Activated CD4-positive, alpha-beta memory T cell treated with anti-CD3 and anti-CD28 coated beads, Interleukin-2, amount 10 ng/mL, durations not matched to agents 7 days and 5 days (primary cell): Measurements from ENCODE around the gene ASIC2. TPM values are rescaled to one million over a fixed set of nuclear protein-coding genes. Genes with fewer than 3 reads are reported as not detected.

ENCODE experiments used
- CTCF ChIA-PET: fragments of 350-600 bp; sonication (Branson Sonifier 250); formaldehyde crosslinking; loops from one replicate; lab custom pipeline; 2021; ENCODE audit warnings: antibody characterized with exemption, inconsistent platforms; lab: Charles Lee
- POLR2A ChIA-PET: fragments of 350-600 bp; sonication (Branson Sonifier 250); formaldehyde crosslinking; loops from one replicate; lab custom pipeline; 2021; ENCODE audit warnings: antibody characterized with exemption; lab: Charles Lee
- DNase-seq: peaks from one replicate; pipeline ENCODE4 v3.0.0-alpha.2; 2020
- H3K27ac Mint-ChIP-seq: one replicate; pipeline ENCODE4 v1.8.0; 2021; ENCODE audit warnings: mild to moderate bottlenecking, mixed read lengths
- H3K27me3 Mint-ChIP-seq: one replicate; pipeline ENCODE4 v1.8.0; 2021; ENCODE audit warnings: mixed read lengths
- H3K36me3 Mint-ChIP-seq: one replicate; pipeline ENCODE4 v1.8.0; 2021; ENCODE audit warnings: low read depth, mixed read lengths
- H3K4me1 Mint-ChIP-seq: one replicate; pipeline ENCODE4 v1.8.0; 2021; ENCODE audit warnings: mixed read lengths
- H3K4me3 Mint-ChIP-seq: one replicate; pipeline ENCODE4 v1.8.0; 2021; ENCODE audit warnings: mild to moderate bottlenecking, mixed read lengths
- H3K9me3 Mint-ChIP-seq: one replicate; pipeline ENCODE4 v1.8.0; 2021; ENCODE audit warnings: mixed read lengths
- total RNA-seq, 2 experiments: library from RNA; stranded (reverse); gene quantifications; one replicate each; pipeline ENCODE4 v1.2.3, GENCODE V29; 2021

The ASIC2 gene
- total RNA-seq, 2 experiments from 2014 or later: not detected

- CTCF ChIA-PET: no interaction called here
- no peak for DNase-seq
- H3K36me3 Mint-ChIP-seq: no peaks in the 10 kb centered on the region
- peaks cover 1% of the 10 kb centered on the region for H3K27me3 Mint-ChIP-seq
- H3K4me1 Mint-ChIP-seq: no peaks in the 10 kb centered on the region
- H3K9me3 Mint-ChIP-seq: no peaks in the 10 kb centered on the region
- H3K4me3 Mint-ChIP-seq: no peak overlapping the region
- no peak overlapping the region for H3K27ac Mint-ChIP-seq
- POLR2A ChIA-PET: no interaction called here
Measured at GRCh38 chr17:33260638-33261037, 32.5 kb downstream of the ASIC2 start.

DNA sequence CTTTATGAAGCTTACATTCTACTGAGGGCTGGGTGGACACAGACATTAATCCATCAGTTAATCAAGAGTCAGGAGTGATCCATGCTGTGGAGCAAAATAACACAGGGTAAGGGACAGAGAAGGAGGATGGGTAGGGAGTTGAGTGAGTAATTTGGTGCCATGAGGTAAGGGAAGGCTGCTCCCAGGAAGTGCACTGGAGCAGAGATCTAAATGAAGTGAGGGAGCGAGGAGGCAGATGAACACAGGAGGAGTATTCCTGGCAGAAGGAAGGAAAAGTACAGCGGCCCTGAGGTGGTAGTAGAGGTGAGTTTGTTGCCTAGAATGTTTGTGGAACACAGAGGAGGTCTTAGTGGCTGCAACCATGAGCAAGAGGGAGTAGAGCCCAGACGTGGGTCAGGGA lies 34.8 kb downstream of the ASIC2 start:
- H3K4me1 Mint-ChIP-seq: no peaks in the 10 kb centered on the region
- no peak overlapping the region for H3K27ac Mint-ChIP-seq
- H3K36me3 Mint-ChIP-seq: no peaks in the 10 kb centered on the region
- no peak for DNase-seq
- no peak overlapping the region for H3K4me3 Mint-ChIP-seq
- H3K27me3 Mint-ChIP-seq: peaks cover 7% of the 10 kb centered on the region
- POLR2A ChIA-PET: no interaction called here
- no peaks in the 10 kb centered on the region for H3K9me3 Mint-ChIP-seq
- CTCF ChIA-PET: no interaction called here

GRCh38 chr17:33245183-33245582 lies 47.9 kb downstream of the ASIC2 start:
- CTCF ChIA-PET: no interaction called here
- Mint-ChIP-seq H3K9me3 (no peaks in the 10 kb centered on the region), H3K36me3 (no peaks in the 10 kb centered on the region), H3K4me3 (no peak overlapping the region), H3K27ac (no peak overlapping the region), H3K4me1 (no peaks in the 10 kb centered on the region), H3K27me3 (no peaks in the 10 kb centered on the region)
- no peak for DNase-seq
- POLR2A ChIA-PET: no interaction called here

GRCh38 chr17:33243732-33244131 lies 49.4 kb downstream of the ASIC2 start:
- Mint-ChIP-seq H3K27ac (no peak overlapping the region), H3K4me1 (no peaks in the 10 kb centered on the region), H3K27me3 (no peaks in the 10 kb centered on the region), H3K4me3 (no peak overlapping the region), H3K36me3 (no peaks in the 10 kb centered on the region), H3K9me3 (no peaks in the 10 kb centered on the region)
- ChIA-PET CTCF (no interaction called here), POLR2A (no interaction called here)
- no peak for DNase-seq

- H3K4me3 Mint-ChIP-seq: no peak overlapping the region
- no peak overlapping the region for H3K27ac Mint-ChIP-seq
- no peaks in the 10 kb centered on the region for H3K9me3 Mint-ChIP-seq
- no peaks in the 10 kb centered on the region for H3K36me3 Mint-ChIP-seq
- DNase-seq: no peak
- ChIA-PET CTCF (no interaction called here), POLR2A (no interaction called here)
- no peaks in the 10 kb centered on the region for H3K27me3 Mint-ChIP-seq
- no peaks in the 10 kb centered on the region for H3K4me1 Mint-ChIP-seq
Measured at GRCh38 chr17:33242375-33243124, 50.5 kb downstream of the ASIC2 start.

GRCh38 chr17:33241390-33241789 lies 51.7 kb downstream of the ASIC2 start:
- Mint-ChIP-seq H3K4me1 (no peaks in the 10 kb centered on the region), H3K9me3 (no peaks in the 10 kb centered on the region), H3K27ac (no peak overlapping the region), H3K27me3 (no peaks in the 10 kb centered on the region), H3K4me3 (no peak overlapping the region), H3K36me3 (no peaks in the 10 kb centered on the region)
- POLR2A ChIA-PET: no interaction called here
- CTCF ChIA-PET: no interaction called here
- no peak for DNase-seq

- Mint-ChIP-seq H3K9me3 (no peaks in the 10 kb centered on the region), H3K27me3 (no peaks in the 10 kb centered on the region), H3K4me3 (no peak overlapping the region), H3K4me1 (no peaks in the 10 kb centered on the region), H3K27ac (no peak overlapping the region), H3K36me3 (no peaks in the 10 kb centered on the region)
- DNase-seq: no peak
- ChIA-PET POLR2A (no interaction called here), CTCF (no interaction called here)
Measured at GRCh38 chr17:33240362-33240761, 52.7 kb downstream of the ASIC2 start.

DNA sequence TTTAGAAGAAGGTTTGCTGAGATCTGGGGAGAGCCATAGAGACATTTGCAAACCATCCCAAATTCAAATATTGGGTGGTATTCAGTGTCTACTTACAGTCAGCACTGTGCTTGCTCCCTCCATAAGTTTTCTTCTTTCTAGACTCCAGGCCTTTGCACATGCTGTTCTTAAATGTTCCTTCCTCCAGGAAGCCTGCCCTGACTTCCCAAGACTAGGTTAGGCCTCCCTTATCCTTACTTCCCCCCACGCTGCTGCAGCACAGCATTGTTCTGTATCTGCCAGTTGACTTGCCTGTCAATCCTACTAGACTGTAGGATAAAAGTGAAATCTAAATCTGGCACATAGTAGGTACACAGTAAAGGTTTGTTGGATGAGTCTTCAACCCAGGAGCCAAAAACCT lies 53.4 kb downstream of the ASIC2 start:
- H3K4me3 Mint-ChIP-seq: no peak overlapping the region
- POLR2A ChIA-PET: no interaction called here
- H3K27ac Mint-ChIP-seq: no peak overlapping the region

GRCh38 chr17:33234930-33235685 lies 58.0 kb downstream of the ASIC2 start:
- H3K9me3 Mint-ChIP-seq: no peaks in the 10 kb centered on the region
- CTCF ChIA-PET: no interaction called here
- no peaks in the 10 kb centered on the region for H3K36me3 Mint-ChIP-seq
- no peak for DNase-seq
- no peak overlapping the region for H3K4me3 Mint-ChIP-seq
- H3K4me1 Mint-ChIP-seq: peaks cover 11% of the 10 kb centered on the region
- POLR2A ChIA-PET: no interaction called here
- no peaks in the 10 kb centered on the region for H3K27me3 Mint-ChIP-seq
- no peak overlapping the region for H3K27ac Mint-ChIP-seq

More for the DNA sequence above, 53.4 kb downstream of the ASIC2 start:
- CTCF ChIA-PET: no interaction called here
- Mint-ChIP-seq H3K36me3 (no peaks in the 10 kb centered on the region), H3K9me3 (no peaks in the 10 kb centered on the region), H3K4me1 (no peaks in the 10 kb centered on the region), H3K27me3 (no peaks in the 10 kb centered on the region)
- no peak for DNase-seq

DNA sequence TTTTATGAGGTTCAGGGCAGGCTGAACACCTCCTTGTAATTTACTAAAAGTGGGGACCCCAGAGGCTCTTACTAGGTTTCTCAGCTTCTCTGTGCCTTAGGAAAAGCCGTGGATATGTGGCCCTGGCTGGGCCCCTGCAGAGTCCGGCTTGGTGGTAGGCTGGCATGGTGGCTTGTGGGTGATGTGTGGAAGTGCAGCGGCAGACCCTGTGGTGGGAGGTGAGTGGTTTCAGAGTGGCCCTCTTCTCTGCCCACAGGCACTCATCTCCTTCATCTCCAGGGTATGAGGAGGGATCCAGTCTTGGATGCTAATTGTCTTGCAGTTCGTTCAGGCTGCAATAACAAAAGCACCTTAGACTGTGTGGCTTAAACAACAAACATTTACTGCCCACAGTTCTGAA lies 58.9 kb downstream of the ASIC2 start:
- Mint-ChIP-seq H3K4me1 (peaks cover 11% of the 10 kb centered on the region), H3K27me3 (no peaks in the 10 kb centered on the region), H3K27ac (no peak overlapping the region), H3K9me3 (no peaks in the 10 kb centered on the region), H3K4me3 (no peak overlapping the region), H3K36me3 (no peaks in the 10 kb centered on the region)
- ChIA-PET CTCF (no interaction called here), POLR2A (no interaction called here)
- no peak for DNase-seq

- Mint-ChIP-seq H3K4me3 (no peak overlapping the region), H3K27me3 (no peaks in the 10 kb centered on the region), H3K27ac (no peak overlapping the region), H3K9me3 (no peaks in the 10 kb centered on the region), H3K4me1 (peaks cover 11% of the 10 kb centered on the region), H3K36me3 (no peaks in the 10 kb centered on the region)
- ChIA-PET CTCF (no interaction called here), POLR2A (no interaction called here)
- DNase-seq: peak; percentile 31
Measured at GRCh38 chr17:33233811-33234177, 59.3 kb downstream of the ASIC2 start.

DNA sequence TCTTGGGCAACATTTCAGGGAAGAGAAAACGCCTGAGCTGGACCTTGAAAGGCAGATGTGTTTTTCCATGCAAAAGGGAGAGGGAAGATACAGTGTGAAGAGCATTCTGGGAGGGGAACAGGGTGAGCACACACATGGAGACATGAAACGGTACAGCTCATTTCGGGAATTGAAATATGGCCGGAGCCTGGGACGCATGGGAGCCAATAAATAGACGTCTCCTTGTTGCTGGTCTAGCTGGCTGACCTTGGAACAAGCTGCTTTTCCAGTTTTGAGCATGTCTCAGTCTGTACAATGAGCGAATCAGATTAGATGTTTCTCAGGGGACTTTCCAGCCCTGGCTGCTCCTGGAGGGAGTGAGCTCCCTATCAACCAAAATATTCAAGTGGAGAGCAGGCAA lies 63.6 kb downstream of the ASIC2 start:
- Mint-ChIP-seq H3K9me3 (no peaks in the 10 kb centered on the region), H3K4me3 (no peak overlapping the region), H3K27ac (no peak overlapping the region), H3K27me3 (peaks cover 2% of the 10 kb centered on the region), H3K4me1 (peaks cover 11% of the 10 kb centered on the region), H3K36me3 (no peaks in the 10 kb centered on the region)
- ChIA-PET POLR2A (no interaction called here), CTCF (interaction anchor here (1.0 kb wide), 1 partner anchor 521 kb away, joined by 3 read pairs; no protein-coding TSS in a partner anchor)
- DNase-seq: no peak

DNA sequence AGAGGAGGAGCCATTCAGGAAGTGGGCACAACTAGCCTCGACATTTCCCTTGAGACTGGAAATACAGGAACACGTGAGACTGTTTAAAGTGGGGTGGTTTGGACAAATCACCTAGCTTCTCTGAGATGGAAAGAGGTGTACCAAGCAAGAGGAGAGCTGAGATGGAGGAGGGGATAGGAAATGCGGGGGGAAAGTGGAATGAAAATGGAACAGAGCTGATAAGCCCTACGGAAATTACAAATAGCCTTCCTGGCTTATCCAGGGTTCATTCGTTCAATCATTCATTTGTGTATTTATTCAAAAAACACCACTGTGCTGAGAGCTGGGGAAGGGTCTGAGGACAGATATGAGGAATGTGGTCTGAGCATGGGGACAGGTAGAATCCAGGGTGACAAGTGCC lies 64.1 kb downstream of the ASIC2 start:
- Mint-ChIP-seq H3K4me1 (peaks cover 8% of the 10 kb centered on the region), H3K9me3 (no peaks in the 10 kb centered on the region), H3K27me3 (peaks cover 4% of the 10 kb centered on the region), H3K27ac (no peak overlapping the region), H3K36me3 (no peaks in the 10 kb centered on the region), H3K4me3 (no peak overlapping the region)
- no peak for DNase-seq
- POLR2A ChIA-PET: no interaction called here
- CTCF ChIA-PET: interaction anchor here (1.0 kb wide), 1 partner anchor 522 kb away, joined by 3 read pairs; no protein-coding TSS in a partner anchor

DNA sequence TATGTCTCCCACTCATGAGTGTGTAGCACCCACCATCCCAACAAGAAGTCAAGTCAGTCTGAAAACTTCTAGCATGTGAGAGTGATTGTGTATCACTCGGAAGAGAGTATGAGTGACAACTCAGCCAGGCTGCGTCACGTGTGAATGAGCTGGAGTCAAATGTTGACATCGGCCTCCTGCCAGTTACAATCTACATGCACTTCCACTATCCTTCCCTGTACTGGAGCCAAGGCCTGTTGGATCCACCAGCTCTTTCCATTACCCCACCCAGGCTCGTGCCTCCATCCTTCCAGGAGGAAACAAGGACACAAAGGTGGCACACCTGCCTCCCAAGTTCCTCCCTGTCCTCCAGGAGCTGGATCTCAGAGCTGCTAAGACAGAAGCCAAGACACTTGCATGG lies 64.5 kb downstream of the ASIC2 start:
- H3K4me3 Mint-ChIP-seq: no peak overlapping the region
- POLR2A ChIA-PET: no interaction called here
- peaks cover 3% of the 10 kb centered on the region for H3K4me1 Mint-ChIP-seq
- no peak for DNase-seq
- H3K27me3 Mint-ChIP-seq: peaks cover 4% of the 10 kb centered on the region
- no peaks in the 10 kb centered on the region for H3K36me3 Mint-ChIP-seq
- H3K9me3 Mint-ChIP-seq: no peaks in the 10 kb centered on the region
- no peak overlapping the region for H3K27ac Mint-ChIP-seq
- CTCF ChIA-PET: no interaction called here
